HepG2 (cell line): ENCODE measurements around the gene ATP9A. TPM values are rescaled to one million over a fixed set of nuclear protein-coding genes. Genes with fewer than 3 reads are reported as not detected.

ENCODE experiments used
- KDM1A ChIP-seq: IDR thresholded peaks from 2 replicates; pipeline ENCODE4 v1.6.1; 2016; ENCODE audit warnings: missing compliant biosample characterization
- ZNF550 ChIP-seq: sonication (generic); formaldehyde crosslinking; IDR thresholded peaks from 2 replicates; pipeline ENCODE4 v1.4.0; 2020; ENCODE audit warnings: mild to moderate bottlenecking, missing genetic modification reagents, borderline replicate concordance
- polyA plus RNA-seq, 8 experiments: library from polyadenylated mRNA; depleted of rRNA in 3 of 8; stranded (reverse) in 7 of 8; unstranded in 1 of 8; fragments of >200 nt; fragmentation: Illumina TruSeq in 4 of 8; extraction: Trizol in 4 of 8; gene quantifications; 2 replicates each; pipeline versions ENCODE4 v1.2.1 to v1.2.3, GENCODE V29; 2011 to 2016; ENCODE audit warnings: low read depth in 4 of 8, missing spikeins in 1 of 8, mixed read lengths in 1 of 8; ENCODE audit not compliant: insufficient read depth in 1 of 8
- total RNA-seq, 5 experiments: library from RNA; depleted of rRNA; stranded (reverse); fragments of >200 nt; fragmentation: Illumina TruSeq; extraction: Trizol; gene quantifications; 2 replicates each; pipeline ENCODE4 v1.2.3, GENCODE V29; 2016; ENCODE audit warnings: low read depth in 1 of 5
- TF ChIP-seq, protein P1 (sequence below): sonication (generic); formaldehyde crosslinking; IDR thresholded peaks from 2 replicates; pipeline ENCODE4 v1.4.0; 2020; ENCODE audit warnings: missing genetic modification reagents
- TF ChIP-seq, protein P2 (sequence below): IDR thresholded peaks from 2 replicates; pipeline ENCODE4 v1.6.1; 2016; ENCODE audit warnings: missing compliant biosample characterization, missing genetic modification reagents, borderline replicate concordance
- TF ChIP-seq, protein P3 (sequence below): sonication (generic); formaldehyde crosslinking; IDR thresholded peaks from 2 replicates; pipeline ENCODE4 v1.8.1; 2022; ENCODE audit warnings: mild to moderate bottlenecking, missing genetic modification reagents
- TF ChIP-seq, protein P4 (sequence below): sonication (generic); formaldehyde crosslinking; IDR thresholded peaks from 2 replicates; pipeline ENCODE4 v1.8.1; 2023; ENCODE audit warnings: mild to moderate bottlenecking, missing genetic modification reagents

Gene ATP9A
- total and polyA plus RNA-seq, 2 of the 13 experiments (the other 11 are each of a cell fraction or from before 2014, with no cell fraction given), result 11.8 to 18.5 TPM

DNA sequence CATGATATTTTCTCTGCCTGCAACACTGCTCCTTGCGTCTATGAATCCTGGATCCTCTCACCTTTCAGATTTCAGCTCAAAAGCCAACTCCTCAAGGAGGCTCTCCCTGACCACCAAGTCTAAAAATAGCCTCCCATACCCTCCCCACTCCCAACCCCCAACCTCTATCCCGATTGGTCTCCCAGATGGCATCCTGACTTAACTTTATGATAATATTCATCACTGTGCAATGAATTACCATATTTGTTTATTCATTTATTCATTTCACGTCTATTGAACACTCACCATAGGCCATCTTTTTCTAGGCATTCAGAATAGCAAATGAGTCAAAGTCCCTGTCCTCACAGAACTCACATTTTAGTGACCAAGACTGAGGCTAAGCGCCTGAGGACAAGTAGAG, 183.0 kb downstream of the ATP9A start (continued):
- TF ChIP-seq, protein P1, sequence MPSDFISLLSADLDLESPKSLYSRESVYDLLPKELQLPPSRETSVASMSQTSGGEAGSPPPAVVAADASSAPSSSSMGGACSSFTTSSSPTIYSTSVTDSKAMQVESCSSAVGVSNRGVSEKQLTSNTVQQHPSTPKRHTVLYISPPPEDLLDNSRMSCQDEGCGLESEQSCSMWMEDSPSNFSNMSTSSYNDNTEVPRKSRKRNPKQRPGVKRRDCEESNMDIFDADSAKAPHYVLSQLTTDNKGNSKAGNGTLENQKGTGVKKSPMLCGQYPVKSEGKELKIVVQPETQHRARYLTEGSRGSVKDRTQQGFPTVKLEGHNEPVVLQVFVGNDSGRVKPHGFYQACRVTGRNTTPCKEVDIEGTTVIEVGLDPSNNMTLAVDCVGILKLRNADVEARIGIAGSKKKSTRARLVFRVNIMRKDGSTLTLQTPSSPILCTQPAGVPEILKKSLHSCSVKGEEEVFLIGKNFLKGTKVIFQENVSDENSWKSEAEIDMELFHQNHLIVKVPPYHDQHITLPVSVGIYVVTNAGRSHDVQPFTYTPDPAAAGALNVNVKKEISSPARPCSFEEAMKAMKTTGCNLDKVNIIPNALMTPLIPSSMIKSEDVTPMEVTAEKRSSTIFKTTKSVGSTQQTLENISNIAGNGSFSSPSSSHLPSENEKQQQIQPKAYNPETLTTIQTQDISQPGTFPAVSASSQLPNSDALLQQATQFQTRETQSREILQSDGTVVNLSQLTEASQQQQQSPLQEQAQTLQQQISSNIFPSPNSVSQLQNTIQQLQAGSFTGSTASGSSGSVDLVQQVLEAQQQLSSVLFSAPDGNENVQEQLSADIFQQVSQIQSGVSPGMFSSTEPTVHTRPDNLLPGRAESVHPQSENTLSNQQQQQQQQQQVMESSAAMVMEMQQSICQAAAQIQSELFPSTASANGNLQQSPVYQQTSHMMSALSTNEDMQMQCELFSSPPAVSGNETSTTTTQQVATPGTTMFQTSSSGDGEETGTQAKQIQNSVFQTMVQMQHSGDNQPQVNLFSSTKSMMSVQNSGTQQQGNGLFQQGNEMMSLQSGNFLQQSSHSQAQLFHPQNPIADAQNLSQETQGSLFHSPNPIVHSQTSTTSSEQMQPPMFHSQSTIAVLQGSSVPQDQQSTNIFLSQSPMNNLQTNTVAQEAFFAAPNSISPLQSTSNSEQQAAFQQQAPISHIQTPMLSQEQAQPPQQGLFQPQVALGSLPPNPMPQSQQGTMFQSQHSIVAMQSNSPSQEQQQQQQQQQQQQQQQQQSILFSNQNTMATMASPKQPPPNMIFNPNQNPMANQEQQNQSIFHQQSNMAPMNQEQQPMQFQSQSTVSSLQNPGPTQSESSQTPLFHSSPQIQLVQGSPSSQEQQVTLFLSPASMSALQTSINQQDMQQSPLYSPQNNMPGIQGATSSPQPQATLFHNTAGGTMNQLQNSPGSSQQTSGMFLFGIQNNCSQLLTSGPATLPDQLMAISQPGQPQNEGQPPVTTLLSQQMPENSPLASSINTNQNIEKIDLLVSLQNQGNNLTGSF (CRISPR knock-in tag), result no peak
- TF ChIP-seq, protein P2, sequence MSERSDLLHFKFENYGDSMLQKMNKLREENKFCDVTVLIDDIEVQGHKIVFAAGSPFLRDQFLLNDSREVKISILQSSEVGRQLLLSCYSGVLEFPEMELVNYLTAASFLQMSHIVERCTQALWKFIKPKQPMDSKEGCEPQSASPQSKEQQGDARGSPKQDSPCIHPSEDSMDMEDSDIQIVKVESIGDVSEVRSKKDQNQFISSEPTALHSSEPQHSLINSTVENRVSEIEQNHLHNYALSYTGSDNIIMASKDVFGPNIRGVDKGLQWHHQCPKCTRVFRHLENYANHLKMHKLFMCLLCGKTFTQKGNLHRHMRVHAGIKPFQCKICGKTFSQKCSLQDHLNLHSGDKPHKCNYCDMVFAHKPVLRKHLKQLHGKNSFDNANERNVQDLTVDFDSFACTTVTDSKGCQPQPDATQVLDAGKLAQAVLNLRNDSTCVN, result no peak
- TF ChIP-seq ZNF550 (CRISPR knock-in tag) (no peak), KDM1A (CRISPR knock-in tag) (no peak)
- TF ChIP-seq, protein P3, sequence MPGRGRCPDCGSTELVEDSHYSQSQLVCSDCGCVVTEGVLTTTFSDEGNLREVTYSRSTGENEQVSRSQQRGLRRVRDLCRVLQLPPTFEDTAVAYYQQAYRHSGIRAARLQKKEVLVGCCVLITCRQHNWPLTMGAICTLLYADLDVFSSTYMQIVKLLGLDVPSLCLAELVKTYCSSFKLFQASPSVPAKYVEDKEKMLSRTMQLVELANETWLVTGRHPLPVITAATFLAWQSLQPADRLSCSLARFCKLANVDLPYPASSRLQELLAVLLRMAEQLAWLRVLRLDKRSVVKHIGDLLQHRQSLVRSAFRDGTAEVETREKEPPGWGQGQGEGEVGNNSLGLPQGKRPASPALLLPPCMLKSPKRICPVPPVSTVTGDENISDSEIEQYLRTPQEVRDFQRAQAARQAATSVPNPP, result no peak
- TF ChIP-seq, protein P4, sequence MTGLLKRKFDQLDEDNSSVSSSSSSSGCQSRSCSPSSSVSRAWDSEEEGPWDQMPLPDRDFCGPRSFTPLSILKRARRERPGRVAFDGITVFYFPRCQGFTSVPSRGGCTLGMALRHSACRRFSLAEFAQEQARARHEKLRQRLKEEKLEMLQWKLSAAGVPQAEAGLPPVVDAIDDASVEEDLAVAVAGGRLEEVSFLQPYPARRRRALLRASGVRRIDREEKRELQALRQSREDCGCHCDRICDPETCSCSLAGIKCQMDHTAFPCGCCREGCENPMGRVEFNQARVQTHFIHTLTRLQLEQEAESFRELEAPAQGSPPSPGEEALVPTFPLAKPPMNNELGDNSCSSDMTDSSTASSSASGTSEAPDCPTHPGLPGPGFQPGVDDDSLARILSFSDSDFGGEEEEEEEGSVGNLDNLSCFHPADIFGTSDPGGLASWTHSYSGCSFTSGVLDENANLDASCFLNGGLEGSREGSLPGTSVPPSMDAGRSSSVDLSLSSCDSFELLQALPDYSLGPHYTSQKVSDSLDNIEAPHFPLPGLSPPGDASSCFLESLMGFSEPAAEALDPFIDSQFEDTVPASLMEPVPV (CRISPR knock-in tag), result no peak
